Activated naive CD8-positive, alpha-beta T cell treated with anti-CD3 and anti-CD28 coated beads, Interleukin-2, amount 50 U/mL, for 24 hours (primary cell): ENCODE data around the gene ZFPM1.

Experiments used
- ATAC-seq: fragments of 150-1000 bp; cut with Tn5 transposase; one replicate; pipeline ENCODE4 v1.10.0; 2021
- DNase-seq: peaks from one replicate; pipeline ENCODE4 v3.0.0; 2021
- H3K27ac Mint-ChIP-seq: one replicate; pipeline ENCODE4 v1.8.0; 2021; ENCODE audit warnings: mild to moderate bottlenecking, mixed read lengths
- H3K27me3 Mint-ChIP-seq: one replicate; pipeline ENCODE4 v1.8.0; 2021; ENCODE audit warnings: mixed read lengths
- H3K36me3 Mint-ChIP-seq: one replicate; pipeline ENCODE4 v1.8.0; 2021; ENCODE audit warnings: low read depth, mixed read lengths
- H3K4me1 Mint-ChIP-seq: one replicate; pipeline ENCODE4 v1.8.0; 2021; ENCODE audit warnings: mixed read lengths
- H3K4me3 Mint-ChIP-seq: one replicate; pipeline ENCODE4 v1.8.0; 2021; ENCODE audit warnings: mild to moderate bottlenecking, moderate library complexity, mixed read lengths
- H3K9me3 Mint-ChIP-seq: one replicate; pipeline ENCODE4 v1.8.0; 2021; ENCODE audit warnings: mixed read lengths

Gene ZFPM1

GRCh38 chr16:88584676-88585075 is 131.6 kb downstream of the ZFPM1 start:
- H3K27me3 Mint-ChIP-seq, result no peaks in the 10 kb centered on the region
- DNase-seq, result no peak
- H3K36me3 Mint-ChIP-seq, result peaks cover 49% of the 10 kb centered on the region
- no peak overlapping the region for H3K4me3 Mint-ChIP-seq
- H3K9me3 Mint-ChIP-seq, result no peaks in the 10 kb centered on the region
- H3K27ac Mint-ChIP-seq, result peak overlapping the region; percentile 26
- no peak for ATAC-seq
- peaks cover 39% of the 10 kb centered on the region for H3K4me1 Mint-ChIP-seq

- ATAC-seq, result no peak
- no peak overlapping the region for H3K4me3 Mint-ChIP-seq
- peaks cover 42% of the 10 kb centered on the region for H3K4me1 Mint-ChIP-seq
- no peak overlapping the region for H3K27ac Mint-ChIP-seq
- H3K36me3 Mint-ChIP-seq, result peaks cover 54% of the 10 kb centered on the region
- H3K9me3 Mint-ChIP-seq, result no peaks in the 10 kb centered on the region
- no peak for DNase-seq
- no peaks in the 10 kb centered on the region for H3K27me3 Mint-ChIP-seq
Observed at GRCh38 chr16:88585269-88585668, 132.2 kb downstream of the ZFPM1 start.

- Mint-ChIP-seq H3K9me3 (no peaks in the 10 kb centered on the region), H3K4me3 (no peak overlapping the region), H3K27ac (no peak overlapping the region), H3K36me3 (peaks cover 55% of the 10 kb centered on the region), H3K4me1 (peaks cover 40% of the 10 kb centered on the region), H3K27me3 (no peaks in the 10 kb centered on the region)
- ATAC-seq (no peak), DNase-seq (no peak)
Observed at GRCh38 chr16:88585927-88586581, 133.0 kb downstream of the ZFPM1 start.
